HL-60/S4 treated with phorbol 12-myristate 13-acetate at 8.2 ng/mL for 4 days and 3 days (cell line): Measurements from ENCODE around the gene CISTR.
"Not testable (repeated sequence)": the region's sequence is repeated elsewhere in the genome, so short reads cannot be mapped to it uniquely, and the experiment has no call there.

Source experiments
- in situ Hi-C: fragments of 300-500 bp; cut with MboI; formaldehyde crosslinking; loops from 2 replicates; pipeline ENCODE4 v1.15.0; 2022; ENCODE audit warnings: low sequenced_read_pairs

CISTR gene

DNA sequence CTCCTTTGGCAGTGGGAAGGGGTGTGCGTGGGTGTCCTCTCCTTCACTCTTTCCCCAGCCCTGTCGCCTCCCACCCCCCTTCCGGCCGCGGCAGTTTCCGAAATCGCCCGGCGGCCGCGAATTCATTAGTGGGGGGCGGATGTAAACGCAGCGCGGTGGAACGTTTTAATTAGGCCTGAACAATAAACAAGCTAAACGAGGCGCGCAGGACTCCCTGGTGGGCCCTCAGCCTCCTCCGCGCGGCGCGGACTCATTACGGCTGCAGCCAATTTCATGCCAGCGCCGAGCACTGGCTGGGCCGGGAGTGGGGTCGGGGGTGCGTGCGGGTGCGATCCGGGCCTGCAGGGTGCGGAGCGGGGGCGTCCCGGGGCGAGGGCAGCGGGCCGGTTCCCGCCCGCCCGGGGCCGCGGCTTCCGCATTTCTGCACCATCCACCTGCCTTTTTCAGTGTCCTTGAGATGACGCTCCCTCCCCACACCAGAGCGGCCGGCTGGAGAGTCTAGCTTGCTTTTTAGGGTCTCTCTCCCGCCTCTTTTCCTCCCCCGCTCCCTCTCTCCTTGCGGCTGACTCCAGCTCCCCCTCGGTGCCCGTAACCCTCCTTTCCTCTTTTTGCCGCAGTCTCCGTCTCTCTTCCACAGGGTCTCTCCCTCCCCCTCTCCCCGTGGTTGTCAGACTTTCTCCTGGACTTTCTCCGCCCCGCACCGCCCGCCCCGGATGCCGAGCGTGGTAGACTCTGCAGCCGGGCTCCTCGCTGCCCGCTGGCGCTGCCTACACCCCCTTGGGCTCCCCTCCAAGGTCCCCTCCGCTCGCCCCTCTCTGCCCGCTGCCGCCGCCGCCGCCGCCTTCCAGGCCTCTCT is at the start of gene CISTR:
CISTR (minus strand) TSS at position 644 of the 856 bp plus-strand sequence.
- in situ Hi-C loops: loop anchor here (25.0 kb wide), 1 partner anchor 461 kb away; no protein-coding TSS in a partner anchor

DNA sequence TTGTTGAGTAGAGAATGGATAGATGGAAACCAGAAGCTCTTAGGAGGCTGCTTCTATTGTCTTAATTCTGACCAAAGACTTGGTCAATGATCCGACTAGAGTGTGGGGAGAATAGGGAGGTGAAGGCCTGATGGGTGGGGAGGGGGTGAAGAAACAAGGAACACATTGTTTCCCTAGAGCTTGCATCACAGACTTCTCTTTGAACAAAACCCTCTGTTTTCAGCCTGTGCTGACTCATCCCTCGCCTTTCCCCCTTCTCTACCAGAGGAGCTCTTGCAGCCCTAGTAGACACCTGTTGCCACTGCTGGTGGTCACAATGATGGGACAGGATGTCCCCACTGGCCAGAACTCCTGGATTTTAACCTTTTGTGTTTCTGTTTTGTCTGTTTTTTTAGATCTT is 46.8 kb upstream of the CISTR start:
- in situ Hi-C loops: no loop called here

GRCh38 chr12:53795927-53796326 is 44.1 kb upstream of the CISTR start:
- in situ Hi-C loops: no loop called here

- in situ Hi-C loops: no loop called here
Measured at GRCh38 chr12:53793221-53793620, 41.4 kb upstream of the CISTR start.

DNA sequence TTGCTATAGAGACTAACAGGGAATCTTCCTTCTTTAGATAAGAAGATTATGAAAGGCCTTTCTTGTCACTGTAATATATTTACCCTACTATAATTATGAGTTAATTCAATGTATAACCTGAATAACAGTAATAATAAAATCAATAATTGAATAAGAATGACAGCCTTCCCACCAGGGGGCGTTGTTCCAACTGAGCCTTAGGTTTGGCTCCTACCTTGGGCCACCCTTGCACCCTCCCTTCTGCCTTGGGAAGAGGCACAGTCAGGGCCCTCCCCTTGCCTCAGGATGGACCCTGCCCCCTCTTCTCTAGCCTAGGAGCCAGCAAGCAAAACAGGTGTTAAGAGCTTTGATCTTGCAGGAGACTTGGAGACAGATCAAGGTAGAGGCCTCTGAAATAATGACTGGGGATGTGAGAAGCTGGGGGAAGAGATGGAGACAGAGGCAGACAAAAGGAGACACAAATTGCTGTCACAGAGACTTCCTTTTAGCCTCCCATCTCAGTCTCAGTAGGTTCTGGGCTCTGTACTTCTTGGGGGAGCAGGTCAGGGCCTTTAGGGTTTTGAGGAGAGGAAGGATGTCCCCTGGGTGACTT is 40.1 kb upstream of the CISTR start:
- in situ Hi-C loops: no loop called here

- in situ Hi-C loops: no loop called here
Measured at GRCh38 chr12:53789570-53789969, 37.8 kb upstream of the CISTR start.

DNA sequence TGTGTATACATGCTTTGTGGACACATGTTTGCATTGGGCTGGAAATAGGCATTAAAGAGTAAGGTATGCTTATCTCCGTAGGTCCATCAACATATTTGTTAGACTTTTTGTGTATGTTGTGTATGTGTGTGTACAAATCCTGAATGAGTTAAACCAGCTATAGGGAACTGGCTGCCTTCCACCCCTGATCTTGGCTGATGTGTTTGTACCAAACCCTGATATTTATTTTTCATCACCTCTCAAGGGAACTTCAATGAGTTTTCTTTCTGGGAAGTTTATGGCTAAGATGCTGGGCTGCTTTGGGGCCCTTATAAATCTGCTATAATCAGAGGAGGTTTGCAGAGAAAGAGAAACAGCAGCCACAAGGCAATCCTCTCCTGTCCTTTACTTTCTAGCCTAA is 37.1 kb upstream of the CISTR start:
- in situ Hi-C loops: no loop called here

DNA sequence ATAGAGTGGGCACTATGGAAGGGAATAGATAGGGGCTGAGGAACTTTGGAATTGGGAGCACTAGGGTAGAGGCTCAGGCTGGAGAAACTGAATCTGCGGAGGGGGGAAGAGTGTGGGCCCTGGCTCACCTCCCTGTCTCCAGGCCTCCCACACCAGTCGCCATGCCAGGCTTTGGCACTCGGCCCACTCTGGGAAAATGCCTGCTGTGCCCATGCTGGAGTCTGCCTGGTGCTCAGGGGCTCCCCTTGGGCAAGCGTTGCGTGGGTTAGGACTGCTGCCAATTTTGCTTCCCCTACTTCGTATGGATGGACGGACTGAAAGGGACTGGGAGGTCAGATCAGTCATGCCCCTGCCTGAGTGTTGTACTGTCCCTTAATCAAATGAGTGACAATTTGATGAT is 34.6 kb upstream of the CISTR start:
- in situ Hi-C loops: no loop called here

DNA sequence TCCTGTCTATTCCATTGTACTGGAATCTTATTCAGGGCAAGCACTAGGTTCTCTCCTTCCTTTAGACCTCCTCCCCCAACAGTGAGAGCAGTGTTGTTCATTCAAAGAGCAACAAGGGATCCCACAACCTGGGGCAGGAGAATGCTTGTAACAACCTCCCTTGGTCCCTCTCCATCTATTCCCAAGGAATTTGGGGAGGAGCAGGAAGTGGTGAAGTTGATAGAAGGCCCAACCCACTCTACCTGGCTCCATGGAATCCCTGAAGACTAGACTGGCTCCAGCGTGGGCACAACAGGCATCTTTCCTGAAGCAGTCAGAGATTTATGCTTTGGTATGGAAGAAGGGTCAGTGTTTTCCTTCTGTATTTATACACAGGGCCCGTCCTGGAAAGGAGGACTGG is 33.4 kb upstream of the CISTR start:
- in situ Hi-C loops: no loop called here

GRCh38 chr12:53782093-53782703 is 30.4 kb upstream of the CISTR start:
- in situ Hi-C loops: no loop called here

DNA sequence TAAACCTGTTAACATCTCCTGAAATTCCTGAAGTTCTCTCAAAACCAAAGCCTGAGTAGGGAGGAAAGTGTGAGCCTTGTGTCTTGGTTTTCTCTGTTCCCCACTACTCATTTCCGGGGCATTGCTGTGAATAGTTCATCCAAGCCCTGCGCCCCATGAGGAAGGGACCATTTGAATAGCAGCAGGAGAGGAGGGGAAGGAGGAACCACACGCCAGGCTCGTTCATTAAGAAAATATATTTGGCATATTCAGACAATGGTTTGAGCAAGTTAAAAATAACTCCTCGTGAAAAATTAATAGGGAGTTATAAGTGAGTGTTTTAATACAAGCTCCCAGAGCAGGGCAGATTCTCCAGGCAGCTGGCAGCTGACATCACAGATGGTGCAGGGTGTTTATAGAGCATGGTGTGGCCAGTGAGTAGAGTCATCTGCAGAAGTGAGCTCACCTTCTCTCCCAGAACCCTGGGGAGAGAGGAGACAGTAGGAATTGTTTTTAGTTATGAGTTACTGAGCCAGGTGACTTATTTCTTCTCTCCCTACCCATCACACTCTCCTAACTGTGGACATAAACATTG is 29.5 kb upstream of the CISTR start:
- in situ Hi-C loops: no loop called here

DNA sequence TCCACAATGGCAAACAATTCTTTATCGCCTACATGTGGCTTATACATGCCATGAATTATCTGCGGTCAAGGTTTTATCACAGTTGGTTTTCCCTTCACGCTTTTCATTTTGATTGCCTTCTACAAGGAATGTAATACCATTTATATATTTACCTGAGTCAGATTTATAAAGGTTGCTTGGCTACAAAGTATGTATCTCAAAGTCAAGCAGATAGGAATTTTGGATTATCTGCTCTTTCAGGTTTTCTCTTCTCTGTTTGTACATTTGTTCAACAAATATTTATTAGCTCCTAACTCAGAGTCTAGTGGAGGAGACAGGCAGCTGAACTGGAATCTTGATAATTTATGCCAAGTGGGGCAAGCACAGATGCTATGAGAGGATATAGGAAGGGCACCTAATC is 28.5 kb upstream of the CISTR start:
- in situ Hi-C loops: no loop called here

- in situ Hi-C loops: not testable (repeated sequence)
Measured at GRCh38 chr12:53779679-53780078, 27.9 kb upstream of the CISTR start.

GRCh38 chr12:53777936-53778644 is 26.3 kb upstream of the CISTR start:
- in situ Hi-C loops: no loop called here

- in situ Hi-C loops: no loop called here
Measured at GRCh38 chr12:53777412-53777811, 25.6 kb upstream of the CISTR start.

- in situ Hi-C loops: no loop called here
Measured at GRCh38 chr12:53776872-53777271, 25.1 kb upstream of the CISTR start.

DNA sequence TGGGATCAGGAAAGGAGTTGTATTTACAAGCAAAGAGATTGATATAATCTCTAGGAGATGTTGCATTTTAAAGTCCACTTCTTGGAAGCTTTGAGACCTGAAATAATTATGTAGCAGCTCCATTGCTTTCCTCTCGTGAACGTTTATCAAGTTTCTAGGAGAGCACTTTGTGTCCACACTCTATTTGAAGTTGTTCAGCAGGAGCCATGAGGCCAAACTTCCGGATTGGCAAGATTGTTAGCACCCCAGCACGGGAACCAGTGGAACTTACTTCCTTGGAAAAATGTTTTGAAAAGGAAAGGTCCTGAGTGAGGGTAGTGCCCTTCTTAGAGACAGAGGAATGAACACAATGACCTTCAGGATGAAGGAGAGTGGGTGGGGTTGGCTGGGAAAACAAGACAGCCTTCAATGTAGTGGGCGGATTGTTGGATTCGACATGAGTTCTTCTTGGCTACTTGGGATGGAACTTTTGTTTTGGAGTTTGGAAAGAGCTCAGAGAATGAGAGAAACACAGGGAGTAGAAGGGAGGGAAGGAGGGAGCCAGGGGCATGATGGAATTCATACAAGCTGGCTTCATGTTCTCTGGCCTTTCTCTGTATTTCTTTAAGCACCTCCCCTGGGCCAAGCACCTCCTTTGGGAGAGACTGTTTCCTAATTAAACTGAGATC is 23.8 kb upstream of the CISTR start:
- in situ Hi-C loops: no loop called here

DNA sequence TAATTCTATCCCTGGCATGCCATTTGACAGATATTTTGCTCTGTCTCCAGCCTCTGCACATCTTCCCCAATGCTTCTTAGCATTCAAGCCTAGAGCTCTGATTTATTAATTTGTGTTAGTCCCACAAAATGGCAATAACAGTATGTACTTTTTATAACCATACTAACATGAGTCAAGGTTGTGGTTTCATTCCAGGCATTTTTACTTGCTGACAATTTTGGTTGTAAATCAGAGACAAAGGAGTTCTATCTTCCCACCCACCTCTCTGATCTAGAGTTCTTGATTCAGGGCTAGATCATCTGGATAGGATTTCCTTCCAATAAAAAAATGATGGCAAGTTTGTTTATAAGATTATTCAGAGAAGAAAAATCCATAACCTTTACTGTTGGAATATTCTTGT is 18.5 kb upstream of the CISTR start:
- in situ Hi-C loops: loop anchor here (25.0 kb wide), 1 partner anchor 442 kb away; no protein-coding TSS in a partner anchor

DNA sequence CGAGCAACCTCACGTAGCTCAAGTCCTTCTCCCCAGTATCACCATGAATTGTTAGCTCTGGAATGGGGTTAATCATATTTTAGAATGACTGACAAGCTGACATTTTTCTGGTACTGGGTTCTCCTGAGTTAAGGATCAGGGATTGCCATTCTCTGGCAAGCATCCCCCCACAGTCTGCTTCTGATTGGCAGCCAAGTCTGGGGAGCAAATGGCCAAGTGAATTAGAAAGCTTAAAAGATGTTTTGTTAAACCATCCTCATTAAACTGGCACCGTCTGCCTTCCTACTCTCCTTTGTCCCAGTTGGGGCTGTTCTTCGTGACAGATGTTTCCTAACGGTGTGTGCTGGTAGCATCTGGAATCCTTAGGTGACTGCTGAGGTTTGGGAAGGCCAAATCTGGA is 17.2 kb upstream of the CISTR start:
- in situ Hi-C loops: loop anchor here (25.0 kb wide), 1 partner anchor 443 kb away; no protein-coding TSS in a partner anchor

DNA sequence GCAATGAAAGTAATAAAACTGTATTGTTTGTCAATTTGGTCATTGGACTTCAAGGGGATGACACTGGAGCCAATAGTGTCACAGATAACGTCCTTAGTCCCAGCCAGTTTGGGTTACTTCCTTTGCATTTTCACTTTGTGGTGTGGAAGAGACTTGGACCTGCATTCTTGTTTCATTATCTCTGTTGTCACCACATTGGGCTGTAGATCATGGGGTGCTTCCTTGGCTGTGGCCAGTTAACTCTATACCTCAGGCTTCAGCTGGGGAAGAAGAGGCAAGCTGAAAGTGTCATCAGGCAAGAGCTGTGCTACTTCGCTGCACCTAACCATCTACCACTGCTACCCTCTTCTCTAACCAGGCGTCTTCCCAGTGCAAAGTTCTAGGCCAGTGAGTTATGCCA is 15.1 kb upstream of the CISTR start:
- in situ Hi-C loops: loop anchor here (25.0 kb wide), 1 partner anchor 445 kb away; no protein-coding TSS in a partner anchor
